Pancreas (tissue), 10 donors: ENCODE data around the gene KANSL3. TPM values are rescaled to one million over a fixed set of nuclear protein-coding genes. Genes with fewer than 3 reads are reported as not detected.
"Not testable (repeated sequence)": the region's sequence is repeated elsewhere in the genome, so short reads cannot be mapped to it uniquely, and the experiment has no call there.

ENCODE experiments used
- ATAC-seq, 4 donors: fragments of 200-7000 bp; cut with Tn5 transposase; one replicate each; pipeline versions ENCODE4 v1.8.0 to v1.9.1; 2020; ENCODE audit warnings: mild to moderate bottlenecking in 4 of 4, moderate library complexity in 4 of 4
- DNase-seq, 6 donors: peaks; one replicate each; pipeline ENCODE4 v3.0.0-alpha.2; 2020
- FAIRE-seq: peaks from 2 replicates; lab custom pipeline; 2012; peaks lifted over from hg19 to GRCh38; lab: Jason Lieb, UNC
- H3K27ac ChIP-seq, 4 donors: fragments of 200-600 bp; sonication (generic); 1 replicate in 3 of 4; 2 replicates in 1 of 4; pipeline versions ENCODE4 v1.5.0 to v1.8.0; 2020
- H3K27me3 ChIP-seq, 4 donors: fragments of 200-600 bp; one replicate each; pipeline ENCODE4 v1.8.0; 2021
- H3K36me3 ChIP-seq, 3 donors: fragments of 200-600 bp; sonication (generic) in 1 of 3; one replicate each; pipeline versions ENCODE4 v1.5.0 to v1.8.0; 2020 to 2021
- H3K4me1 ChIP-seq, 3 donors: fragments of 200-600 bp; one replicate each; pipeline ENCODE4 v1.8.0; 2021
- H3K4me3 ChIP-seq, 4 donors: fragments of 200-600 bp; sonication (generic) in 2 of 4; one replicate each; pipeline versions ENCODE4 v1.5.0 to v1.8.0; 2020 to 2021
- H3K9me3 ChIP-seq, 4 donors: fragments of 200-600 bp; one replicate each; pipeline ENCODE4 v1.8.0; 2021
- CTCF ChIP-seq, 4 donors: fragments of 200-600 bp; sonication (generic) in 3 of 4; IDR thresholded peaks; one replicate each; pipeline versions ENCODE4 v1.5.0 to v1.8.0; 2021; ENCODE audit warnings: antibody characterized with exemption in 4 of 4
- WGBS, 2 donors: extraction: QIAGEN DNeasy Blood & Tissue Kit; methylation state at CpG; one replicate each; pipeline ENCODE4 v1.1.7; 2013; 5-methylcytosine and 5-hydroxymethylcytosine counted together
- intact Hi-C, 3 donors: fragments of 100-400 bp; cut with DNase I; formaldehyde crosslinking; loops; one replicate each; pipeline versions ENCODE4 v1.11.1 to v1.14.2; 2022
- polyA plus RNA-seq, 2 donors: library from polyadenylated mRNA; stranded (reverse); fragments of 200-250 nt; gene quantifications; one replicate each; pipeline ENCODE4 v1.2.3, GENCODE V29; 2013
- total RNA-seq, 6 donors: library from RNA; stranded (reverse); fragmentation: NEBNext Ultra II Directional in 4 of 6; extraction: Animal tissue kit (Norgen Biotek cat#: 25700) in 4 of 6; gene quantifications; one replicate each; pipeline versions ENCODE4 v1.2.1 to v1.2.4, GENCODE V29; 2021 to 2023
- donor health status: healthy with polysubstance abuse.
- donor health status: DM: no; HTN: no; CAD: no; lungs with moderate emphysema.
- donor health status: DM: no; HTN: no; CAD: no.
- donor health status: control.
- donor health status: control.
- donor health status: Bipolar disorder and iron deficiency.
- donor health status: DM: yes; HTN: yes; CAD: no.
- donor health status: DM: no; HTN: no; CAD: no.
- donor health status: DM: no; HTN: no; CAD: no.
- donor health status: DM: yes; HTN: yes; CAD: no.

The KANSL3 gene
- total and polyA plus RNA-seq, 8 donors = 14.8 to 28.9 (median 19.2) TPM

DNA sequence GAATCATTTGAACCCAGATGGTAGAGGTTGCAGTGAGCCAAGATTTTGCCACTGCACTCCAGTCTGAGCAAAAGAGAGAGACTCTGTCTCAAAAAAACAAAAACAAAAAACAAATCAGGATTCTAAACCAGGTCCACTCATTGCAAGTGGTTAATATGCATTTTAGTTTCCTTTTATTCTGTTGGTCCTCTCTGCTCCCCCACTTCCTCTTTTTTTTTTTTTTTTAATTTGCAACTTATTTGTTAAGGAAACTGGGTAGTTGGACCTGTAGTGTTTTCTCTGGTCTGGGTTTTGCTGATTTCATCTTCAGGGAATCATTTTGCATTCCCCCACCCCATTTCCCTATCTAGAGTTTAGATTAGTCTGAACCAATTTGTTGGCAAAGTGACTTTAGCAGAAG, 18.4 kb upstream of the KANSL3 start:
- no peak for DNase-seq
- Histone ChIP-seq H3K27me3 (no peaks in the 10 kb centered on the region), H3K36me3 (no peaks in the 10 kb centered on the region), H3K9me3 (no peaks in the 10 kb centered on the region), H3K27ac (no peak overlapping the region), H3K4me1 (no peaks in the 10 kb centered on the region), H3K4me3 (no peak overlapping the region)
- TF ChIP-seq CTCF (IDR thresholded peaks at IDR 0.05) = no peak
- no peak for ATAC-seq
- intact Hi-C loops = no loop called here
- no peak for FAIRE-seq

GRCh38 chr2:96655526-96655925, 17.4 kb upstream of the KANSL3 start:
- TF ChIP-seq CTCF (IDR thresholded peaks at IDR 0.05) = no peak
- no peaks in the 10 kb centered on the region for H3K27me3 ChIP-seq
- no peaks in the 10 kb centered on the region for H3K36me3 ChIP-seq
- no peaks in the 10 kb centered on the region for H3K4me1 ChIP-seq
- H3K4me3 ChIP-seq = no peak overlapping the region
- ATAC-seq (no peak), FAIRE-seq (no peak), DNase-seq (no peak)
- WGBS, 2 donors = 86 to 91% methylated on average over 6 of the region's 6 CpGs
- H3K27ac ChIP-seq = no peak overlapping the region
- intact Hi-C loops = no loop called here
- H3K9me3 ChIP-seq = no peaks in the 10 kb centered on the region

DNA sequence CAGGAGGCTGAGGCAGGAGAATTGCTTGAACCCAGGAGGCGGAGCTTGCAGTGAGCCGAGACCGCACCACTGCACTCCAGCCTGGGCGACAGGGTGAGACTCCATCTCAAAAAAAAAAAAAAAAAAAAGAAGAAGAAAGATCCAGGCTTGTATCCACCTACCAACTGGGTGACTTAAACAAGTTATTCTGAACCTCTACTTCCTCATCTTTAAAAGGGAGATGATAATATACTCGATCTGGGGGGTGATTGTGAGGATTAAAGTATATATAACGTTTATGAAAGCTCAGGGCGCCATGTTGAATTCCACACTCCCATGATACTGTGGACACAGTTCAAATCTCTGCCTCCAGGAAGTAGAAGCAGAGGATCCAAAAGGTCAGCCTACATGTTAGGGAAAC, 16.7 kb upstream of the KANSL3 start:
- H3K9me3 ChIP-seq, H3K36me3 ChIP-seq, H3K27ac ChIP-seq, intact Hi-C loops, H3K4me3 ChIP-seq, FAIRE-seq, H3K27me3 ChIP-seq, H3K4me1 ChIP-seq, ATAC-seq, DNase-seq: not testable (repeated sequence)
- WGBS, 2 donors = 86 to 90% methylated on average over 7 of the region's 7 CpGs

DNA sequence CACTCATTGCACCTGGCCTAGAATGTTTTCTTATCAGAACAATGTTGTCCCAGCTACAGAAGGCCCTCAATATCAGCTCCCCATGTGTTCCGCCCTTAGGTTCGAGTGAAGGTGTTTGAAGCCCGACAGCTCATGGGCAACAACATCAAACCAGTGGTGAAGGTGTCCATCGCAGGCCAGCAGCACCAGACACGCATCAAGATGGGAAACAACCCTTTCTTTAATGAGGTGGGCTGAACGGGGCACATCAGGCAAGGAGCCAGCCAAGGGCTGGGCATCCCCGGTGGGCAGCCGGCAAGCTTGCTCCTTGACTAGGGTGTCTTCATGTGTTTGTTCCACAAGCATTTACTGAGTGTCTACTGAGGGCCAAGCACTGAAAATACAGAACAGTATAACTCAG, 13.7 kb upstream of the KANSL3 start:
- WGBS, 2 donors = 87 to 93% methylated on average over 8 of the region's 8 CpGs
- FAIRE-seq = no peak

DNA sequence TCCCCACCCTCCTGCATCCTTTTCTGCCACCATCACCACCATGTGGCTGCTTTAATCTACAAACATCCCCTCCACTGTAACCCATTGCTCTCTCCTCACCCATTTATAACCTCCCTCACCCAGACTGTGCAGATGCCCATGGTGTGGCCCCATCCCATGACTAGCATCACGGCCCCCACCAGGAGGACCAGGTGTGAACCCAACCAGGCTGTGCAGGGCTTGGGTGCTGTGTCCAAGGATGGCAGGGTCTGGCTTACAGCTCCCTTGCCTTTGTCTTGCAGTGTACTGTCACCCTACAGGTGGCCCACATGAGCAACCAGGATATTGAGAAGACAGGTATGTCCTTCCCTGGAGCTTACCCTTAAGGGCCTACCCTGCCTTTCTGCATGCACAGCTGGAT, 11.2 kb upstream of the KANSL3 start:
- ATAC-seq (no peak), DNase-seq (no peak), FAIRE-seq (no peak)
- 95 to 100% methylated on average over 1 of the region's 1 CpG for WGBS, 2 donors
- Histone ChIP-seq H3K36me3 (no peaks in the 10 kb centered on the region), H3K27ac (no peak overlapping the region), H3K27me3 (no peaks in the 10 kb centered on the region), H3K4me1 (no peaks in the 10 kb centered on the region), H3K9me3 (no peaks in the 10 kb centered on the region), H3K4me3 (no peak overlapping the region)
- no peak for TF ChIP-seq CTCF (IDR thresholded peaks at IDR 0.05)
- intact Hi-C loops = no loop called here

More for the DNA sequence above, 13.7 kb upstream of the KANSL3 start:
- Histone ChIP-seq H3K27me3 (no peaks in the 10 kb centered on the region), H3K9me3 (no peaks in the 10 kb centered on the region), H3K4me3 (no peak overlapping the region), H3K4me1 (no peaks in the 10 kb centered on the region), H3K36me3 (no peaks in the 10 kb centered on the region), H3K27ac (no peak overlapping the region)
- no peak for TF ChIP-seq CTCF (IDR thresholded peaks at IDR 0.05)
- DNase-seq = no peak
- intact Hi-C loops = no loop called here
- ATAC-seq = no peak
